ENCODE measurements around the gene CTDSPL. TPM values are rescaled to one million over a fixed set of nuclear protein-coding genes. Genes with fewer than 3 reads are reported as not detected.

The CTDSPL gene
- total and polyA plus RNA-seq, 2 experiments from 2014 or later = 29.2 to 33.7 TPM

DNA sequence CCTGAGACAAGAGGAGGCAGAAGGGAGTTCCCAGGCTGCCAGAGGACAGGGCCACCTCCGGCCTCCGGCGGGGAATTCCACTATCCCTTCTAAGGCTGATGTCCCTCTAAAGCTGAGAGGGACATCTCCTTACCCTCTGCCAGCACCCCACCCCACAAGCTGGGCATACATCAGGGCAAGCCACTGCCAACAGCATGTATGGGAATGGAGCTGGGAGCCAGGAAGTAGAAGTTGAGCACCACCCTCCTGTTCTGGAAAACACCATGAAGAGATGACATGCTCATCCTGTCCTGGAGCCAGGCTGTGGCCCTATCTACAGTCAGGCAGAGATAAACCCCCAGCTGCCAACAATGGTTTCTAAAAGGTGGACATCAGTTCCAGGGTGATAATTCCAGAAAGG is 160.6 kb downstream of the CTDSPL start:
- WGBS (ENCODE audit: low lambda C conversion rate, missing lambda C conversion rate) = 96% methylated on average over 3 of the region's 3 CpGs
- peak; percentile 2 for DNase-seq (ENCODE audit: low spot score)
- TF ChIP-seq EZH2 (IDR thresholded peaks at IDR 0.05; ENCODE audit: borderline replicate concordance) (no peak), EZH2phosphoT487 (IDR thresholded peaks at IDR 0.05; ENCODE audit: low read depth, severe bottlenecking, unreplicated experiment) (no peak)
- TF ChIP-seq, protein P1, sequence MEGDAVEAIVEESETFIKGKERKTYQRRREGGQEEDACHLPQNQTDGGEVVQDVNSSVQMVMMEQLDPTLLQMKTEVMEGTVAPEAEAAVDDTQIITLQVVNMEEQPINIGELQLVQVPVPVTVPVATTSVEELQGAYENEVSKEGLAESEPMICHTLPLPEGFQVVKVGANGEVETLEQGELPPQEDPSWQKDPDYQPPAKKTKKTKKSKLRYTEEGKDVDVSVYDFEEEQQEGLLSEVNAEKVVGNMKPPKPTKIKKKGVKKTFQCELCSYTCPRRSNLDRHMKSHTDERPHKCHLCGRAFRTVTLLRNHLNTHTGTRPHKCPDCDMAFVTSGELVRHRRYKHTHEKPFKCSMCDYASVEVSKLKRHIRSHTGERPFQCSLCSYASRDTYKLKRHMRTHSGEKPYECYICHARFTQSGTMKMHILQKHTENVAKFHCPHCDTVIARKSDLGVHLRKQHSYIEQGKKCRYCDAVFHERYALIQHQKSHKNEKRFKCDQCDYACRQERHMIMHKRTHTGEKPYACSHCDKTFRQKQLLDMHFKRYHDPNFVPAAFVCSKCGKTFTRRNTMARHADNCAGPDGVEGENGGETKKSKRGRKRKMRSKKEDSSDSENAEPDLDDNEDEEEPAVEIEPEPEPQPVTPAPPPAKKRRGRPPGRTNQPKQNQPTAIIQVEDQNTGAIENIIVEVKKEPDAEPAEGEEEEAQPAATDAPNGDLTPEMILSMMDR (IDR thresholded peaks at IDR 0.05; ENCODE audit: poor library complexity) = no peak

DNA sequence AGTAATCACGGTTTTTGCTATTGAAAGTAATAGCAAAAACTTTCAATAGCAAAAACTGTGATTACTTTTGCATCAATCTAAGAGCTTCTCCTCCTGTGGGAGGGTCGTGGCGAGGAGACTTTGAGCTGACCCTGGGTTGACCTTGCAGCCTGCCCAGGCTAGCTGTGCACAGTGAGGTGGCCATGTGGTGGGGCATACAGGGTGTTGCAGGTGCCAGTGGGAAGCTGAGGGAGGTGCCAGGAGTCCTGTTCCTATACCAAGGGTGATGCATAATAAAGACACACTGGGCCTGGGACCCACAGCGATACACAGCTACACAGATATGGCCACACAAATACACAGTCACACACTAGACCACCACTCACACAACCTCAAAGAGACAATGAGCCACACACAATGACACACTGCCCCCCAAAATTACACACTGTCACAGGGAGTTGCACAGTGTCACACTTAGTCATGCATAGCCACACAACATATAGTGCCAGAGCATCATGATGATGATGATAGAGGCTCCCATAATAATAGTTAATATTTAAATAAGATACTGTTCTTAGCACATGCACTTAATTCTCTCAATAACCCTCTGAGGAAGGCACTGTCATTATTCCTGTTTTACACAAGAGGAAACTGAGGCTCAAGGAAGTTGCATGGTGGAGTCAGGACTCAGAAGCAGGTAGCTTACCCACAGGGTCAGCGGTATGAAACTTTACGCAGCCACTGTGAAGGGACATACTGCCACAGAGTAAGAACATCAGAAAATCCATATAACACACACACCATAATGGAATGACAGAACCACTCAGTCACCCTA is 161.4 kb downstream of the CTDSPL start:
- DNase-seq (ENCODE audit: low spot score) = peak; percentile 2
- H3K79me2 ChIP-seq = peaks cover 7% of the 10 kb centered on the region

More for the DNA sequence above, 160.6 kb downstream of the CTDSPL start:
- Histone ChIP-seq H3K9me2 (replicated peaks; ENCODE audit: insufficient read depth) (no peaks in the 10 kb centered on the region), H3K4me1 (ENCODE audit: insufficient read depth) (no peaks in the 10 kb centered on the region), H3K27me3 (no peaks in the 10 kb centered on the region), H3K4me3 (no peak overlapping the region), H2AFZ (no peak overlapping the region), H3K79me2 (peaks cover 7% of the 10 kb centered on the region), H3K9me3 (ENCODE audit: low read depth) (no peaks in the 10 kb centered on the region), H3K27ac (no peak overlapping the region), H3K36me3 (replicated peaks; ENCODE audit: insufficient read depth, low read depth) (no peaks in the 10 kb centered on the region), H3K4me2 (no peak overlapping the region), H4K20me1 (ENCODE audit: insufficient read depth, poor library complexity, severe bottlenecking) (no peaks in the 10 kb centered on the region)

DNA sequence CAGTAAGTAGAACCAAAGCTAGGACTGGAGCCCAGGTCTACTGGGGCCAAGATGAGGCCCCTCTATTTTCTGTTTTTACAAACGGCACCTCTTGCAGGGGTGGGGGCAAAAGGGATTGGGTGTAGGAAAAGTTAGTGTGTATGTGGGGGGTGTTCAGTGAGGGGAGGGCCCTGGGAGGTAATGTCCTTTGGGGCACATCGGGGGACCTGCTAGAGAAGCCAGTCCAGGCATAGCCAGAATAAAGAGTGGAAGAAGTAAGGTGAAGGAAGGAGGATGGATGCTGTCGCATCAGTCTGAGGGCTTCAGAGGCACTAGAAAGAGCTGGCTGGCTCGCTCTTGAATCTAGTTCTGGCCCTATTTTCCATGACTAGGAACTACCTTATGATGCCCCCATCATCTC is 165.2 kb downstream of the CTDSPL start:
- Histone ChIP-seq H3K36me3 (replicated peaks; ENCODE audit: insufficient read depth, low read depth) (no peaks in the 10 kb centered on the region), H3K79me2 (peaks cover 7% of the 10 kb centered on the region), H3K9me2 (replicated peaks; ENCODE audit: insufficient read depth) (no peaks in the 10 kb centered on the region), H3K9me3 (ENCODE audit: low read depth) (no peaks in the 10 kb centered on the region), H2AFZ (no peak overlapping the region), H3K4me2 (no peak overlapping the region), H3K27ac (no peak overlapping the region), H3K4me1 (ENCODE audit: insufficient read depth) (peaks cover 9% of the 10 kb centered on the region), H4K20me1 (ENCODE audit: insufficient read depth, poor library complexity, severe bottlenecking) (no peaks in the 10 kb centered on the region), H3K4me3 (no peak overlapping the region), H3K27me3 (no peaks in the 10 kb centered on the region)
- 93% methylated on average over 4 of the region's 4 CpGs for WGBS (ENCODE audit: low lambda C conversion rate, missing lambda C conversion rate)
- DNase-seq (ENCODE audit: low spot score) = peak; percentile 2
- TF ChIP-seq, protein P1 (IDR thresholded peaks at IDR 0.05; ENCODE audit: poor library complexity) = no peak
- TF ChIP-seq EZH2 (IDR thresholded peaks at IDR 0.05; ENCODE audit: borderline replicate concordance) = no peak
- no peak for TF ChIP-seq EZH2phosphoT487 (IDR thresholded peaks at IDR 0.05; ENCODE audit: low read depth, severe bottlenecking, unreplicated experiment)

More for the DNA sequence above, 161.4 kb downstream of the CTDSPL start:
- Histone ChIP-seq H3K9me3 (ENCODE audit: low read depth) (no peaks in the 10 kb centered on the region), H3K4me3 (no peak overlapping the region), H3K9me2 (replicated peaks; ENCODE audit: insufficient read depth) (no peaks in the 10 kb centered on the region), H3K27ac (no peak overlapping the region), H3K36me3 (replicated peaks; ENCODE audit: insufficient read depth, low read depth) (no peaks in the 10 kb centered on the region), H3K4me1 (ENCODE audit: insufficient read depth) (no peaks in the 10 kb centered on the region), H3K4me2 (peak overlapping the region; percentile 80), H2AFZ (no peak overlapping the region), H3K27me3 (no peaks in the 10 kb centered on the region), H4K20me1 (ENCODE audit: insufficient read depth, poor library complexity, severe bottlenecking) (no peaks in the 10 kb centered on the region)
- WGBS (ENCODE audit: low lambda C conversion rate, missing lambda C conversion rate) = 94% methylated on average over 6 of the region's 6 CpGs
- TF ChIP-seq EZH2phosphoT487 (IDR thresholded peaks at IDR 0.05; ENCODE audit: low read depth, severe bottlenecking, unreplicated experiment) = no peak
- TF ChIP-seq EZH2 (IDR thresholded peaks at IDR 0.05; ENCODE audit: borderline replicate concordance) = no peak
- TF ChIP-seq, protein P1 (IDR thresholded peaks at IDR 0.05; ENCODE audit: poor library complexity) = no peak
